ENCODE data around the gene CMBL.

CMBL gene

DNA sequence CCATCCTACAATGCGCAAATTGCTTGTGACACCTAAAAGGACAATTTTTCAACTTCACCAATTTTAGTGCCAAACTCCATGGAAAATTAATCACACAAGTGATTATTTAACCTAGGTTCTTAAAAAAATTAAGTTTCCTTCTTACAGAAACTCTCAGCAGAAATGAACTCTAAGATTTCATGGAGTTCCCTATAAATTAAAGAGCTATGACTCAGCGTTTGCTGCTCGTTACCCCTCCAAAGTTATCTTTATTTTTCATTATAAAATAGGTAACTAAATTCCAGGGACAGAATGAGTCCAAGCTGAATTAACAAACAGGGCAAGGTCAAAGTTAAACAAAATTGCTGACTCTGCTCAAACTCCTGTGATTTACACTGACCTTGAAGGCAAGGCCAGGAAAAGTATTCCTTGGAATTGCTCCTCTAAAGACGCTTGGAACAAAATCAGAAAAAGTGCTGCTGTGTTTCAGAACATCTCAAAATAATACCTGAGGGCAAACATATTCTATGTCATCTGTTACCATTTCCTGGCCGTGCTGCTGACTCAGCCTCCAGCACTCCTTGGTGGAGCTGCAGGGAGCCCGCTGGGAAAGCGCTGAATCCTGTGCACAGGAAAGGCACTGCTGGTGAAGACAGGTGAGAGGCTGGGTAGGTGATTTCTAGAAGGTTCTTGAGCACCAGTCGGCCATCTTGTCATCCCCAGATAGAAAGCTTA, 2.5 kb upstream of the CMBL start:
- DNase-seq (ENCODE audit: low read depth in 2 of 2): no peak

DNA sequence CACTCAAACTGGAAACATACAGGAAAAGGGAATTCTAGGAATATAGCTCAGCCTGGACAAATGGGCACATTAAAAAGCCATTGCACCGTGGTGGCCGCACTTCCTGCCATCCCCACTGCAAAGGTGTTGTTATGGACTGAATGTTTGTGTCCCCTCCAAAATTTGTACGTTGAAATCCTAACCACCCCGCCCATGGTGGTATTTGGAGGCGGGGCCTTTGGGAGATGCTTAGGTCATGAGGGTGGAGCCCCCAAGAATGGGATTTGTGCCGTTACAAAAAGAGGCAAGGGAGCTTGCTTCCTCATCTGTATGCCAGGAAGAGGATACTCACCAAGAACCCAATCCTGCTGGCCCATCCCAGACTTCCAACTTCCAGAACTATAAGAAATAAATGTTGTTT, 1.1 kb upstream of the CMBL start:
- DNase-seq (ENCODE audit: low read depth in 2 of 2): no peak

DNA sequence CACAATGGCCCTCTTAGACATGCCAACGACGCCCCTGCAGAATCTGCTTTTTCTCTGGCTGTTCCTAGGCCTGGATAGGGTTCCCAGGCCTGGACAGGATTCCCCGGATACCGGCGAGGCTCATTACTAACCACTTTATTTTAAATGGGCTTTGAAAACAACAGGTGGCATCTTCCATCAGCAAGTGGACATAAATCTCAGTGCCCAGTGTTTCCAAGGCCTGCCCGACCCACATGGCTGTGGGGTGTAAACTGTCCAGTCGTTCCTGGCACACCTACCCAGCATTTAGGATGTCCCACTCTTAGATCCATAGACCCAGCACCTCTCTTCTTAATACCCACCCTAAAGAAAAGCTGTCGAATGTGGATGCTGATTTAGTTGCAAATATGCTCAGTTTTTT, 896 bp downstream of the CMBL start:
- DNase-seq (ENCODE audit: low read depth in 2 of 2): no peak

DNA sequence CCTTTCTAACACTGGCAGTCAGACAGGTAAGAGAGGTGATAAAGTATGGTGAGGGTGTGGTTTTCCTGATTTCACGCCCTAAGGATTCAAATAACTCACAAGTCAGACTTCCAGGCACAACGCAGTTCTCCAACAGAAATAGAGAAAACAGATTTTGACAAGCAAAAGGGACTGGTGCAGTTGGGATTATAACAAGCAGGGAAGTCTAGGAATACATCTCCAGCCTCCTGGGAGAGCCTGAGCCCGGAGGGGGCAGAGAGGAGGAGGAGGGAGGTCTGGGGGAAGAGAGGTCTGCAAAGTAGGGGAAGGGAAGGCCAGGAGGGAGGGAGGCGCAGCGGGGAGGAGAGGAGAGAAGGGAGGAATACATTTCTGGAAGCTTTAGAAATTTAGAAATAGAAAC, 1.6 kb downstream of the CMBL start:
- DNase-seq (ENCODE audit: low read depth in 2 of 2): no peak

DNA sequence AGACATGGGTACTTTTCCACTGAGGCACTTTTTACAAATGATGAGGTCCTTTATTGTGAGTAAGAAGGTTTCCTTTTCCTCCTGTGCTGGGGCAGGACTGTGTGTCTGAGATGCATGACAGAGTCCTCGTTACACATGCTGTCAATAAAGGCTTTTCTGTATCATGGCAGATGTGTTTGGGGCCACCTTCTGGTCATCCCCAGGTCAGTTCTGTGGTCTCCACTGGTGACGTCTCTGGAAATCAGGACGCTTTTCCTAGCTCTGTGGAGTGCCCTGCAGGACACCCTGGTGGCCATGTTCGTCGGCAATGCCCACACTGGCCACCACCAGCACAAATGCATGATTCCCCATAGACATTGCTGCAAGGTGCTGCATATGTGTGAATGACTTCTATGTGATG, 2.8 kb downstream of the CMBL start:
- no peak for DNase-seq (ENCODE audit: low read depth in 2 of 2)

DNA sequence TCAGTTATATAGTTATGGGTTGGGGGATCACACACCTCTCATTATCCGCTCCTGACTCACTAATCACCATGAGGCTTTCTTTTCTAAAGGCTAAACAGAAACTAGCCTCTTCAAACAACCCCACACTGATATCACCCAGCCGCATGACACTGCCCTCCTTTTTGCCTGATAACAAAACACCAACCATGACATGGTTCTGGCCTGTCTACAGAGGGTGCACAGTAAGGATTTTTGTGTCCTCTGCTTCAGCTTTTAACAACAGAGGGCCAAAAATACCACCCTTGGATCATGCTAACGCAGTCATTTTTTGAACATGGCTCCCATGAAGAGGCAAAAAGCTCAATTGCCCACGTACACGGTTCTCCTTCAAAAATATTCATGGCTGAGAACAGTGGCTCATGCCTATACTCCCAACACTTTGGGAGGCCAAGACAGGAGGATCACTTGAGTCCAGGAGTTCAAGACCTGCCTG, 4.0 kb downstream of the CMBL start:
- DNase-seq (ENCODE audit: low read depth in 2 of 2): no peak

DNA sequence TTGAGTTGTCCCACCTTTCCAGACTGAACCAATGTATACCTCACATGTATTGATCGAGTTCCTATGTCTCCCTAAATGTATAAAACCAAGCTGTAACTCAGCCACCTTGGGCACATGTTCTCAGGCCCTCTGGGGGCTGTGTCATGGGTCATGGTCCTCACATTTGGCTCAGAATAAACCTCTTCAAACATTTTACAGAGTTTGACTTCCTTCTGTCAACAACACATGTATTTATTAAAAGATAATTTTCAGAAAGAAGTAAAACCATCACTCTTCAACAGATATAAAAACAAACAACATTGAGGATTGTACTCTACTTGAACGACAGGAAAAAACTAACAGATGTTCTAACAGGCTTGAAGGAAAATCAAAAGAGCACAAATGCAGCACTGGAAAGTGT, 4.5 kb downstream of the CMBL start:
- DNase-seq (ENCODE audit: low read depth in 2 of 2): no peak

DNA sequence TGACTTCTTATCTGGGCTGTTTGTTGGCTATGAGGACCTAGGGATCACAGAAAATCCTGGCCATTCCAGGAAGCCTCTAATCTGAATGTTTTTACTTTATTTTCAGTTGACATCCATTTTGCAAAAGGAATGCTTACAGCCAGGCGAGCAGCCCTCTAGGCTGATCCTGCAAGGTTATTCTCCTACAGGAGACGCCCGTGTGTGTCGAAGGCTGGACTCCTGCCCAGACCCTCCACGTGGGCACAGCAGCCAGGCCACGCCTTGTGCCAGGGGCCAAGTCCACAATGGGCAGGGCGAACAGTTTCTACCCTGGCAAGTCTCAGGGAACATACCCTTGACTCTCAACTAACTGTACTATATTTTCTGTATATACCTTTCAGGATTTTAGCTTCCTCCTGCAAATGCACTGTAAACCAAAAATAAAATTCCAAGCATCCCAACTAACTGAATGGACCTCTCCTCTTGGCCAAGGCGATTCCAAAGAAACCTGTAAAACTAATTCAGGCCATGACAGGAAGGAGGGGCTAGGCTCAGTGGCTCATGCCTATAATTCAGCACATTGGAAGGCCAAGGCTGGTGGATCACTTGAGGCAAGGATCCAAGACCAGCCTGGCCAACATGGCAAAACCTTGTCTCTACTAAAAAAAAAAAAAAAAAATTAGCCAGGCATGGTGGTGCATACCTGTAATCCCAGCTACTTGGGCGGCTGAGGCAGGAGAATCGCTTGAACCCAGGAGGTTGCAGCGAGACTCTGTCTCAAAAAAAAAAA, 5.7 kb downstream of the CMBL start:
- DNase-seq (ENCODE audit: low read depth in 2 of 2): no peak

DNA sequence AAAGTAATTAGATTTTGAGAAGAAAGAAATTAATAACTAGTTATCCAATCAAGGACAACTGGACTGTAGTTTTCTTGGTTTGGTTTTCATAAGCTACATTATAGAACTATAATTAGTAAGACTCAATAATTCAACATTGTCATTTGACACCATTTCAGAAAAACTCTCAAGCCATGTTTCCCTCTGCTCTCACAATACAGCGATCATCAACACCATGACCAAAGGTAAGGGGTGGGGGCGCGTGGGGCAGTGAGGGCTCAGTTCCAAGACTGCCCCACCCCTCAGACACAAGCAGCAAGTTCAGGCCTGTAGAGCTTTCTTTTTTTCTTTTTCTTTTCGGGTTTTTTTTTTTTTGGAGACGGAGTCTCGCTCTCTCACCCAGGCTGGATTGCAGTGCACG, 6.4 kb downstream of the CMBL start:
- no peak for DNase-seq (ENCODE audit: low read depth in 2 of 2)

DNA sequence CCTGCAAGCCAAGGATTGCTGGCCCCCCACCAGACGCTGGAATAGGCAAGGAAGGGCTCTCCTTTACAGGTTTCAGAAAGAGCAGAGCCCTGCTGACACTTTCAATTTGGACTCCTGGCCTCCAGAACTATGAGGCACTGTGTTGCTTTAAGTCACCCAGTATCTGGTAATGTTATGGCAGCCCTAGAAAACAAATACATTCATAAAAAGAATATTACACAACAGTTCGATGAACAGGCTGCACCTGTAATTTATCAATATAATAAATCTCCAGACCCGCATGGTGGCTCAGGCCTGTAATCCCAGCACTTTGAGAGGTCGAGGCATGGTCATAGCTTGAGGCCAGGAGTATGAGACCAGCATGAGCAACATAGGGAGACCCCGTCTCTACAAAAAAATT, 7.5 kb downstream of the CMBL start:
- no peak for DNase-seq (ENCODE audit: low read depth in 2 of 2)

DNA sequence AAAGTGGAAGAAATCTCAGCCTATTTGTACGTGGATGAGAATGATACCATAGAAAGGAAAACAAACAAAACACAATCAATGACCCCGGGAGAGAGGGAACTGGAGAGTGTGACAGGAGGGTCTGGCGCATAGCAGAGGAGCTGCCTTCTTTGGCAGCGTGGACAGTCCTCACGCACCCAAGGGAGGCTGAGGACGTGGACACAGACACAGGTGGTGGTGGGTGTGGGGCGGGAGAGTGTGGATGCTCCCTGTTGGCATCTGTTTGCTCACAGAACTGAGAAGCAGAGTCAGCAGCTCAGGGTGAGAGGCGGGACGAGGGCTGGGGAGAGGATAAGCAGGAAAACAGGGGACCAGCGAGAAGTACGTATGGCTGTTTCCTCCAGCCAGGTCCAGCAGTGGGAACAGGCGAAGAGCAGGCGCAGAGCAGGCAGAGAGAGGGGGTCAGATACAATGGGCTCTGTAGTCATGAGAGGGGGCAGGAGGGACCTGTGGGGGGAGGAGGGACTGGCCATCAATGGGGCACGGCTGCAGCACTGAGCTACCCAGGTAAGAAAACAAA, 10.0 kb downstream of the CMBL start:
- no peak for DNase-seq (ENCODE audit: low read depth in 2 of 2)

DNA sequence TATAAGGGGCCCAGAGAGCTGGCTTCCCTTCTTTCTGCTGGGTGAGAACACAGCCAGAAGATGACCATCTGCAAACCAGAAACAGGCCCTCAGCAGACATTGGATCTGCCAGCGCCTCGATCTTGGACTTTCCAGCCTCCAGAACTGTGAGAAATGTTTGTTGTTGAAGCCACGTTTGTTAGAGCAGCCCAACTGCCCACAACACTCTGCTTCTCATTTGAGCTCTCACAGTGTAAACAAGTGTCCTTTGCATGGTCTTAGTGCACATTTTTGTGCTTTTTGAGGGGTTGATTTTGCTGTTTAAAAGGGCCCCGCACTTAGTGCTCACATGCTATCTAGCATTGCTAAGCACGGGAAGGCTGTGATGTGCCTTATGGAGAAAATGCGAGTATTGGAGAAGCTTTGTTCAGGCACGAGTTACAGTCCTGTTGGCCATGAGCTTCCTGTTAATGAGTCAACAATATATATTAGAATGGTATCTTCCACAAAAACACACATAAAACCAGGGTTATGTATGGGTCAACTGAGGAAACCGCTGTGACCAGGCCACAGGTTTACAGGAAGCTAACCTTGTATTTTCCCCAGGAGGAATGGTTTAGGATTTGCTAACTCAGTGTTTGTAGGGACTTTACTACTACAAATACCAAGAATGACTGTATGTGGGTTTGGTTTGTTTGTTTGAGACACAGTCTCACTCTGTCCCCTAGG, 11.9 kb downstream of the CMBL start:
- DNase-seq (ENCODE audit: low read depth in 2 of 2): no peak

DNA sequence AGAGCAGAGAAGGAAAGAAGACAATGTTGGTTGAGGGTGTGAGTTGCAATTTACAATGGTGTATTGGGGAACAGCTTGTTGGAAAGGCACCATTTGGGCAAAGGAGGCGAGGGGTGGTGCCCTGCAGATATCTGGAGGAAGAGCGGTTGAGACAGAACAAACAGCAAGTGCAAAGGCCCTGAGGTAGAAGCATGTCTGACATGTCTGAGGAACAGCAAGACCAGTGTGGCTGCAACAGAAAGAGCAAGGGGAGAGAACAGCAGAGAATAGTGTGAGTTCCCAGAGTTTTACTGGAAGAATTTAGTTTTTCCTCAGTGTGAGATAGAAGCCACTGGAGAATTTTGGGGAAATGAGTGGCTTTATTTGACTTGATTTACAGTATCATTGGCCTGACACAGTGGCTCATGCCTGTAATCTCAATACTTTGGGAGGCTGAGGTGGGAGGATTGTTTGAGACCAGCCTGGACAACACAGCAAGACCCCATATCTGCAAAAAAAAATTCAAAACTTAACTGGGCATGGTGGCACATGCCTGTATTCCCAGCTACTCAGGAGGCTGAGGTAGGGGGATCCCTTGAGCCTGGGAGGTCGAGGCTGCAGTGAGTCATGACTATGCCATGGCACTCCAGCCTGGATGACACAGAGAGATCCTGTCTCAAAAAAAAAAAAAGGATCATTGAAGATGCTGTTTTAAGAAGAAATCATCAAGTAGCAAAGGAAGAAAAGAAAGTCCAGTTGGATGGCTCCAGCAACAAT, 13.6 kb downstream of the CMBL start:
- no peak for DNase-seq (ENCODE audit: low read depth in 2 of 2)

DNA sequence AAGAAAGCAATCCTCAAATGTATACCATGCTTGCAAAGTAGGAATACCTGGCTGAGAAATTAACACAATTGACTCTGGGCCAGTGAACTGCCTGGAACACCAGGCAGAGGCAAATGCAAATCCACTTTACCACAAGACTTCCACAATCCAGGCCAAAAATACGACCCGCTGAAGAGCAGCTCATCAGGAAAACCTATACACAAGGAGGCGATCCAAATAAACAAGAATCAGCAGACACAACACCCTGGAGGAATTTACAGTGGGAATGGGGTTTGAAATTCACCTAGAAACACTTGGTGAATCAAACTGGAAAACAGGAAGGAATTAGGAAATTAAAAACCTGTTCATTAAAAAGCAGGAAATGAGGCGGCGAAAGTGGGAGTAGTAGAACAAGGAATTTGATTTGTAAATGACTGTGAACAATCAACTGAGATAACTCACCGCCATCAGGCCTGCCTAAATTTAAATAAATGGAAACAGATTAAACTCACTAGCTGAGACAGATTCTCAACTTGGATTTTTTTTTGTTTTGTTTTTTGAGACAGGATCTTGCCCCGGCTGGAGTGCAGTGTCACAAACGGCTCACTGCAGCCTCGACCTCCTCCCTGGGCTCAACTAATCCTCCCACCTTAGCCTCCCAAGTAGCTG, 15.9 kb downstream of the CMBL start:
- DNase-seq (ENCODE audit: low read depth in 2 of 2): no peak

DNA sequence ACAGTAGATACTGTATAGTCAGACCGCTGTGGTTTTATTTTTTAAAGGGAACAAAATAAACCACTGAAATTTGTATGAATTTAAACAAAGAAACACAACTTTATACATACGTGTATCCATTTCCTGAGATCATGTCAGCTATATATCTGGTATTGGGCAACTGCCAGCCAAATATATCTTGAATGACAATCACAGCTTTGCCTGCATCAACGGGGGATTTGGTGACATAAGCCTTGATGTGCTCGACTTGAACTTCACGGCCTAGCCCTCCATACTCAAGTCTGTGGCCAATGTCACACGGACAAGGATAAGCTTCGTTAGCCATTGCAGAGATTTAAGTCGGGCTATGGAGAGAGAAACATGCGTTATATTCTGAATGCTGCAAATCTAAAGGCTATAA, 17.3 kb downstream of the CMBL start:
- DNase-seq (ENCODE audit: low read depth in 2 of 2): no peak

DNA sequence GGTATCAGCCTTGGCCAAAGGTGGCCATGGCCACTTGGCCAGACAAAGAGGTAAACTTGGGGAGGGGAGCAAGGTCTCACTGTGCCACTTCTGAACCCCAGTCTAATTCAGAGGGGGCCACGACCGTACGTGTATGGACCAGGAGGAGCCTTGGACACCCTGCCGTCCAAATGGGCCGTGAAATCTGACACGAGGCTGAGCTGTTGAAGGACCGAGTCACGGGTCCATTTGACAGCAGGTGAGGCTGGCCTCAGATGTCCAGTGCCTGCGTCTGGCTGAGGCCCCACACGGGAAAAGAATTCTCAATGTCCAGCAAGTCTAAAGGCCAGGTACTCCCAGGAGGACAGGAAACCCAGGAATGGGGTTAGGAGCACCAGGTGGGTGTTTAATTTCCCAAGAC, 17.7 kb downstream of the CMBL start:
- DNase-seq (ENCODE audit: low read depth in 2 of 2): no peak

DNA sequence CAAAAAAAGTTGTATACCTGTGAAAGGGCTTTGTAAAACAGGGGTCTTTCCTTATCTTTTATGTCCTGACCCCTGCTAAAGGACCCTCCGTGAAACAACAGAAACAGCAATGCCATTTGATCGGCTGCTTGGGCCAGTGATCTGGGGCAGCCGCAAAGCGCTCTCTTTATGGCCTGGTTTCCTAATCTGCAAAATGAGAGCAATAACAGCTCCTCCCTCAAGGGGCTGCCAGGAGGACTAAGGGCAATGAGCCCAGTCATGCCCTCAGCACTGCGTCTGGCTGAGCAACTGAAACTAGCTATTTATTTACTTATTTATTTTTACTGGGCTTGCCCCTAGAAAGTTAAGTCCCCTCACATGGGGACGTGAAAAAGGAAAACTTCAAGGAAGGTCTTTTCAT, 18.3 kb downstream of the CMBL start:
- DNase-seq (ENCODE audit: low read depth in 2 of 2): no peak

DNA sequence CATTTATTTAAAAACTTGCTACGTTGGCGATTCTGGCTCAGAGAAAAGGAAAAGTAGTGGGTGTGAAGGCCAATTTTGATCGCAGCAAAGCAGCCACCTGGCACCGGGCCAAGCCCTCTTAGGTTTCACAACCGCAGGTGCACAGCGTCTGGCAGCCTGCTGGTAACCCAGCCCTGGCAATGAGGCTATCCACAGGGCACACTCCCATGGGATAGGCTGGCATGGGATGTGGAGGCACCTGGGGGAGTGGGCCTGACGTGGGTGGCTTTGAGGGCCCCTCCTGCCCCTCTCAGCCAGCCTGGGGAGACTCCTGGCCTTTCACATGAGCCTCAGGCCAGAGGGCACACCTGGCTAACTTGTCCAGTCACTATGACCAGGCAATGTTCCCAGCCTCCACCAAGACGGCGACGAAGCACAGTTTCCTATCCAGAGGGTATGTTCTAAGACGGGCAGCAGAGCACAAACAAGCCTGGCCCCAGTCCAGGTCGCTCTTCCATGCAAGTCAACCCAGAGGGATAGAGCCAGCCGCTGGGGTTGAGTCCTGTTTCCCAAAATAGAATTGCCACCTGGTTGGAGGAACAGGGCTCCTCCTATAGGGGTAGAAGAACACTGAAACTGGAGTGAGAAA, 19.0 kb downstream of the CMBL start:
- DNase-seq (ENCODE audit: low read depth in 2 of 2): no peak

DNA sequence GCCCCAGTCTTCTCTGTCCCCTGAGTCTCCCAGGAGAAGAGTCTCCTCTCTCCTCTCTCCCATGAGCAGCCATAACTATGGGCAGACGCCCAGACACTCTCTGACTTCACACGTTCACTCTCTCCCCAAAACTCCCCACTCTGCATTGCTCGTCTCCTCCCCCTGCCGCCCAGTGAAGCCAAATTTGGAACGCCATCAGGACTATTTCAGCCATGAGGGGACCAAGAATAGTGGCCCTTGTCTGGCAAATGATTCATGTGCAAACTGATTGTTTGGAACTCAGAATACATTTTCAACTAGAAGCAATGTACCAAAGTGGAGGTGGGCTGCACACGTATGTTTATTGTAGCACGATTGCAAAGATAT, 20.9 kb downstream of the CMBL start:
- DNase-seq (ENCODE audit: low read depth in 2 of 2): no peak

DNA sequence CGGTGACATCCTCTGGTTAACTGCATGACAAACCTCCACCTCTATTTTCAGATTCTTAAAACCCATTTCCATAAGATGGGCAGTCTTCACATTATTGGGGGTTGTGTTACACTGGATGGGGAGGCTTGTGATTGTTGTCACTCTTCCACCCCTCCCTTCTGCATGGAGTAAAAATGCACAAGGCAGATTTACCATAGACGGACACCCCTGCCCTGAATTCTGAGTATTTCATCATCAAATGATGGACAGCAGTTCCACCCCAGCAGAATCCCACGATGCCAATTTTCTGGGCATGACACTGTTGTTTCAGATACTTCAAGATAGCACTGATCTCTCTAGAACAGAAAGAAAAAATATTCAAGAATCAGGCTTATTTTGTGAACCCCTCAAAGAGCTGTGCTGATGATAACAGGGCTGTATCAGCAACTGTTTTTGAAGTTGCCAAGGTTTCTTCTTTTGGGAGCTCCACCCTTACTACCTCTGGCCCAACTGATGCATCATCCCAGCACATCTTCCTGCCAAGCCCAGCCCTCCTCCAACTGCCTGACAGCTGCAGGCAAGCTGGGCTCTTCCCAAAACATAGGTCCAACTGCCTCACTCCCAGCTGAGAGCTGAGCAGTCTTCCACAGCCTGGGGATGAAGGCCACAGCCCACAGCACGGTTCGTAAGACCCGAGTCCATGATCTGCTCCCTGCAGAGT, 21.4 kb downstream of the CMBL start:
- no peak for DNase-seq (ENCODE audit: low read depth in 2 of 2)

All from stimulated activated CD4-positive, alpha-beta T cell treated with anti-CD3 and anti-CD28 coated beads, Interleukin-12 subunit alpha, Interleukin-12 subunit beta, amount 100 ng/mL, for 24 hours (primary cell).